Activated CD8-positive, alpha-beta memory T cell treated with anti-CD3 and anti-CD28 coated beads, Interleukin-2, amount 50 U/mL, for 4 hours (primary cell): ENCODE data around the gene EEF1AKMT4.

Experiments used
- DNase-seq: peaks from one replicate; pipeline ENCODE4 v3.0.0-alpha.2; 2020

The EEF1AKMT4 gene

DNA sequence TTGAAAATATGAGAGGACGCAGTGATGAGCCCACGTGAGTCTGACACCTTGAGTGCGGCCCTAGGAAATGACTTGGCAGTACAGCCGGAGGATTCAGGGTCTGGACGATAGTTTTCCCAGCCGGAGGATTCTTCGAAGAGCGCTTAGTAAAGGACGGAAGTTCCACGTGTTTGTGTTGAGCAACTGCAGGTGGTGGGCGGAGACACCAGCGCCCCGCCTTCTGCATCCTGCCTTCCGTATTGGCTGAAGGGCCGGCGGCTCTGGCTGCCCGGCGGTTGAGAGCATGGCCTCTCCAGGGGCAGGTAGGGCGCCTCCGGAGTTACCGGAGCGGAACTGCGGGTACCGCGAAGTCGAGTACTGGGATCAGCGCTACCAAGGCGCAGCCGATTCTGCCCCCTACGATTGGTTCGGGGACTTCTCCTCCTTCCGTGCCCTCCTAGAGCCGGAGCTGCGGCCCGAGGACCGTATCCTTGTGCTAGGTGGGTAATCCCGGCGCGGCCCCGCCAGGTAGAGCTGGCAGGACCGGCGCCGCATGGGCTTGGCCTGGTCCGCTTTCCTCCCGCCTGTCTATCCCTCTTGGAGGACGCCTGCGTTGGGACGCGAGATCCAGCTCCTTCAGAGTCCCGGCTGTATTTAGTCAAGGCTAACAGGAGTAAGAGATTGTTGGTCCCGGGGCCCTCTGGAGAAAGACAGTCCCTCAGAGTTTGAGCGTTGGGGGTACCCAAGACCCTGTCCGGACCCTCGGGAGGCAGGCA is at the start of gene EEF1AKMT4:
EEF1AKMT4 (plus strand) TSS at position 261 of the 755 bp plus-strand sequence; CDS start at position 284, 23 bp downstream.
- peak; percentile 95 for DNase-seq

DNA sequence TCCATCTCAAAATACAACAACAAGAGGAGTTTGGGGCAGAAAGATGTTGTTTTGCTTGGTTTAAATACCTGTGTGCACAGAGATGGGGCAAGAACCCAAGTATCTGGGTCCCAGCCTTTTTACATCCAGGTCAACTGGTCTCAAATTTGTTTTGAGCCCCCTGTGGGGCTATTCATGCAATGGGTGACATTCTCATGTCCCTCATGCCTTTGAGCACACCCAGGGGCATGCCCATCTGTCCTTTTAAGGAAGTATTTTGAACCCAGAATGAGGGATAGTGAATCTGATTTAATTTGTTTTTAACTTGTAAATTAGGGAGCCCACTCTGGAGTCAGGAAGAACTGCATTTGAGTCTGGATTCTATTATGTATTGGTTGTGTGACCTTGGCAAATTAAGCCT is 48.6 kb upstream of the EEF1AKMT4 start:
- DNase-seq, result no peak

DNA sequence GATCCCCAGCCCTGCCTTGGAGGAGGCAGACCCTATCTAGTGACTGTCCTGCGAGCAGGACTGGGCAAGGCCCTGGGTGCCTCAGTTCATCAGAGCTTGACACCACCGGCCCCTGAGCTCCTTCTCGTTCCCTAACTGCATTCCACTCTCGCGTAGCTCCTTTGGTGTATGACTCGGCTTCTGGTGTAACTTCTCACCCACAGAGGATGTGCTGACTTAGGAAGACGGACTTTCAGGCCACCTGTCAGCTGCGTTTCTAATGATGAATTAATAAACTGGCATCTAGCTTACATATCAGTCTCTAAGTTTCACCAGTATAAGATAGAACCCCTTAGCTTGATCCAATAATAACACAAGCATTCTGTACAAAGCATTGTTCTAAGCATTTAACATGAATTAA is 45.9 kb upstream of the EEF1AKMT4 start:
- DNase-seq, result no peak

DNA sequence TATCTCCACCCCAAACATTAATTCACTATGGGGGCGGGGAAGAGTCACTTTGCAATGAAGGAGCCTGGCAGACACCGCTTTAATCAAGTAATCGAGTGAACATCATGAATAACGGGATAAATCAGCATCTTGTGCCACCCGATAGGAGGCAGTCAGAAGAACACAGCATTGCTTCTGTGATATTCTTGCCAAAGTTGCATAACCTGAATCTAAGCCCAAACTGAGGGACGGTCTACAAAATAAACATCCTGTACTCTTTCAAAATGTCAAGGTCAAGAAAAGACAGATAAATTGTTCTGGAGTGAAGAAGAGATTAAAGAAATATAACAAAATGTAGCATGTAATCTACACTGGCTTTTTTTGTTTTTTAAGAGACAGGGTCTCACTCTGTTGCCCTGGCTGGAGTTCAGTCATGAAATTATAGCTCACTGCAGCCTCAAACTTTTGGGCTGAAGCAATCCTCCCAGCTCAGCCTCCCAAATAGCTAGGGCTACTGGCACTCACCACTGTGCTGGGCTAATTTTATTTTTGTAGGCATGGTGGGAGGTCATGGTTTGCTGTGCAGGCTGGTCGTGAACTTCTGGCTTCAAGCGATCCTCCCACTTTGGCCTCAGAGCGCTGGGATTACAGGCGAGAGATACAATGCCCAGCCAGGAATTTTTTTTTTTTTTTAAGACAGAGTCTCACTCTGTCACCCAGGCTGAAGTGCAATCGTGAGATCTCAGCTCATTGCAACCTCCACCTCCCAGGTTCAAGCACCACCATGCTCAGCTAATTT is 40.1 kb upstream of the EEF1AKMT4 start:
- DNase-seq, result no peak

DNA sequence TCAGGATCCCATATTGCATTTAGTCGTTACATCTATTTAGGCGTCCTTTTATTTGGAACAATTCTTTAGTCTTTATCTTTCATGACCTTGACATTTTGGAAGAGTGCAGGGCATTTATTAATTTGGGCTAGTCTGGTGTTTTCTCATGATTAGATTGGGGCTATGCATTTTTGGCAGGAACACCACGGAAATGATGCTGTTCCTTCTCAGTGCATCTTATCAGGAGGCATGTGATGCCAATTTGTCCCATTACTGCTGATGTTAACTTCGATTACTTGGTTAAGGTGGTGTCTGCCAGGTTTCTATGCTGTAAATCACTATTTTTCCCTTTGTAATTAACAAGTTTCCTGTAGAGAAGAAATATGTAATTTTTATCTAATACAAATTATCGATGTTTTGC is 38.2 kb upstream of the EEF1AKMT4 start:
- DNase-seq, result no peak

DNA sequence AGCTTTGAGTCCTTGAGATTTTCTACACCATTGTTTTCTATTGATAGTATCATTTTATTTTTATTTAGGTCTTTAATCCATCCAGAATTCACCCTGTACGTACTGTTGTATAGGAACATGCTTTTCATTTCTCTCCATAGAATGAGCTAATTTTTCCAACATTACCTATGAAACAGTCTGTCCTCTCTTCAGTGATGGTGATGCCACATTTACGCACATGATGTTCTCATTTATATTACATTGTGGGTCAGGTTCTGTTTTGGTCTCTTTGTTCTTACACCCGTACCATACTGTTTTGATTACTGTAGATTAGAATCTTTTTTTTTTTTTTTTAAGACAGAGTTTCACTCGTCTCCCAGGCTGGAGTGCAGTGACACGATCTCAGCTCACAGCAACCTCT is 37.8 kb upstream of the EEF1AKMT4 start:
- DNase-seq, result no peak

DNA sequence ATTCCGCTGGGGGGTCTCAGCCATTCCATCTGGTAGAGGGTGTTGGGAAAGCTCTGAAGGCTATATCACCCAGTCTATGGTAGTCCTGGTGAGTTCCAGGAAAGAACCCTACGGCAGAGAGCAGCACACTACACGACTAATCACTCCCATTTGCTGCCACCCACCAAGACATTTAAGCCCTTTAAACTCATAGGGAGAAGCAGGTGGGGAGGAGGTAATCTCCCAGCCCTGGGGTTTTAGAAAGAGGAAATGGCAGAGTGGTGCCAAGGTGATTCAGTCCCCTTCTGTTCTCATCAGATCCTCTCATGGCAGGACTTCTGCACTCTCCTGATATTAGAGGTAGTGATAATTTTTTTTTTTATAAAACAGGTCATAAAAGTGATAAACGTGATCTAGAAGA is 30.7 kb upstream of the EEF1AKMT4 start:
- DNase-seq, result no peak

DNA sequence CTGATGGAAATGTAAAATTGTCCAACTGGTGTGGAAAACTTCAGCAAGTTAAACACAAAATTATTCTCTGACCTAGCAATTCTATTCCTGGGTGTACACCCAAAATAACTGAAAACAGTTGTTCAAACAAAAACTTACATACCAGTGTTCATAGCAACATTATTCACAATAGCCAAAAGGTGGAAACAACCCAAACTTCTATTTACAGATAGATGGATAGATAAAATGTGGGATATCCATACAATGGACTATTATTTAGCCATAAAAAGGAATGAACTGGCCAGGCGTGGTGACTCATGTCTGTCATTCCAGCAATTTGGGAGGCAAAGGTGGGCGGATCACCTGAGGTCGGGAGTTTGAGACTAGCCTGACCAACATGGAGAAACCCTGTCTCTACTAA is 27.0 kb upstream of the EEF1AKMT4 start:
- no peak for DNase-seq

DNA sequence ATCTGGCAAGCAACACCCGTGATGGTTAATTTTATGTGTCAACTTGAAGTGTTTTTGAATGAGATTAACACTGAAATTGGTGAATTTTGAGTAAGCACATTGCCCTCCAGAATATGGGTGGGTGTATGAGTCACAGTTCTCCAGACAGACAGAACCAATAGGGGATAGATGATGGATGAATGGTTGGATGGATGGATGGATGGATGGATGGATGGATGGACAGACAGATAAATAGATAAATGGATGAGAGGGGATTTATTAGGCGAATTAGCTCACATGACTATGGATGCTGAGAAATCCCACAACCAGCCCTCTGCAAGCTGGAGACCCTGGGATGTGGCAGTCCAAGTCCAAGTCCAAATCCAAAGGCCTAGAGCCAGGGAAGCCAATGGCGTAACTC is 25.5 kb upstream of the EEF1AKMT4 start:
- no peak for DNase-seq

DNA sequence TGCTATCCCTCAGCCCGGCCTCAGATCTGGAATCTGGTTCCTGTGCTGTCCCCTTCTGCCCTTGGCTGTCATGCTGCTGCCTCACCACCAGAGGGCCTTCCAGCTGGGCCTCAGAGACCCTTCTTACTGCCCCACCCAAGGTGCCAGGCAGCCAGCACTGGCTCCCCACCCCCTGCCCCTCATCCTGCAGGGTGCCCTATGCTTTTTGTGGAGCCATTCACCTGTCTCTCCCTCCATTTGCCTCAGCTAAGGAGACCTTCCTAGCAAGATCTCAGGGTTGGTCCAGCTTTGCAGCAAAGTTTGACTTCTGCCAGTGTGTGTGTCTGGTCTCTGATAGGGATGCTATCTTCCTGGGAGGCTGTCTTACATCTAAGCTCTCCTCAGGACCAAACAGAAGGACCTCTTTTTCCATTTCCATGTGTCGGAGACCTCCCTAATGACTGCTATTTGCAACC is 22.0 kb upstream of the EEF1AKMT4 start:
- peak; percentile 62 for DNase-seq

DNA sequence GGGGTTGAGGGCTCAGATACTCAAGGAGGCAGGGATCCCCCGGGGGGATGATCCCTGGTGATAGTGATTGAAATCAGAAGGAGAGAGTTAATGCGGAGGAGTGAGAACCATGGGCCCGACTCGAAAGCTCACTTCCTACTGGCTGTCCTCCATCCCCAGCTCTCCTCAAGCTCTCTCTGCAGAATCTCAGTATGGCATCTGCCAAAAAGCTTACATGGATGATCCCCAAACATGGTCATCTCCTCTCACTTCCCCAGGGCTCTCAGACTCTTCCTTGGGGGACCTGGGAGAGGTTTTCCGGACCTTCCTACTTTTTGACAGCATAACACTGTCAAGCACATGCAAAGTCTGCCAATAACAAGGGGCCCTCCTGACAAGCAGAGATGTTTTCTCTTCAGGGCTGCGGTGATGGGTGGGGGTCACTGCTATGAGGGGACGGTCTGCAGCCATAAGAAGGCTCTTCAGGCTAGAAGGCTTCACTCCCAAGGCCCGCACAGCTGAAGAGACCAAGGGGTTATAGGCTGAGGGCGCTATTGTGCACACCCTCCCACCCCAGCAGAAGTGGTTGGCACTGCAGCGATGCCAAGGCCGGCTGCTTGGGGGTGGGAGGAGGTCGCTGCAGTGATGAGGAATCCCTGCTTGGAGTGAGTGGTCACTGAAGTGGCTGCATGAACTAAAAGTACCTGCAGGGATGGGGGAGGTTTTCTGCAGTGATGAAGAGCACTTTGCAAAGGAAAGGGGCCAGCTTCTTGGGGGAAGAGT is 20.9 kb upstream of the EEF1AKMT4 start:
- DNase-seq, result no peak

DNA sequence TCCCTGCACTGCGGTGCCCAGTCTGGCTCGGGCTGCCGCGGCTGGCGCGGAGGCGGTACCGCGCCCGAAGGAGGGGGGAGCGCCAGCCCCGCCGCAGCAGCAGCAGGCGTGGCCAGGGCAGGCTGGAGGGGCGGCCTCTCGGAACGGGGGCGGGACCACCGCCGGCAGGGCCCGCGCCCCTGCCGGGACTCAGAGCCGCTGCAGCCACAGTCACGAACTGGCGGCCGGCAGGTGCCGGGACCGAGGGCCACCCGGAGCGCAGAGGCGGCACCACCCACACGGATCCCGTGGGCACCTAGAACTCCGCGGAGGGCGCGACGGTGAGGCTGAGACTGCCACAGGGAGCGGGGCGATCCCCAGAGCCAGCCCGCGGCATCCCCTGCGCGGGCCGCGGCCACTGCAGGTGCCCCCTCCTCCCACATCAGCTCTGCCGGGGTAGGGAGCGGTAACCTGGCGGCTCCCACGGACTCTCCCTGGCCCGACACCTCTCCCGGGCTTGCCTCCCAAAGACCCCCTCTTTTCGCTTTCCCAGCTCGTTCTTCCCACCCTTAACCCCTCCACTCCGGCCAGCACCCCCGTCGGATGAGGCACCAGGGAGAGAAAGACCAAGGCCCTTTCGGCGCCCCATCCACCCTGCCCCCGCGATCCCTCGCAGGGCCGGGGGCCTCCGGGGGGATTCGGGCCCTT is 19.9 kb upstream of the EEF1AKMT4 start, which contains the start of gene VWA5B2:
VWA5B2 (plus strand) TSS at position 192 of the 687 bp plus-strand sequence. CDS start 944 bp downstream, outside the sequence.
- peak; percentile 79 for DNase-seq

DNA sequence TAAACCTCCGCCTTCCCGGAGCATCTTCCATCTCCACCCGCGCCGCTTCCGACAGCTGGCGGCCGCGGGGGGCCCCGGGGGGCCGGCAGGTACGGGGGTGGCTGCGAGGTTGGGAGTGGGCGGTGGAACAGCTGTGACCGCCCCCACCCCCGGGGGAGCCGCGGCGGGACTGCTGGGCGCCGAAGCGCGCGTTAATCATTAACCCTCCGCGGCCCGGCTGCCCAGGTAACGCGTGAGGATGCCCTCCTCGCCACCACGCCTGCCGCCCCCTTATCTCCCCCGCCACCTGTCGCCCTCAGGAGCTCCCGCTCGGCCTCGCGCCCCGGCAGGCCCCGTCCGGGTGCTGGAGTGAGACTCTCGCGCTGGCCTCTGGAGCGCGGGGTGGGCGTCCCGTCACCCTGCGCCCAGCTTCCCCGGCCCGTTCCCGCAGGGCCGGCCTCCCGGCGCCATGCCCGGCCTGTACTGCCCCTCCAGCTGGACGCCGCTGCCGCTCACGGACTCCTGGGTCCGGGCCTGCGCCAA is 19.3 kb upstream of the EEF1AKMT4 start:
- DNase-seq, result peak; percentile 31

DNA sequence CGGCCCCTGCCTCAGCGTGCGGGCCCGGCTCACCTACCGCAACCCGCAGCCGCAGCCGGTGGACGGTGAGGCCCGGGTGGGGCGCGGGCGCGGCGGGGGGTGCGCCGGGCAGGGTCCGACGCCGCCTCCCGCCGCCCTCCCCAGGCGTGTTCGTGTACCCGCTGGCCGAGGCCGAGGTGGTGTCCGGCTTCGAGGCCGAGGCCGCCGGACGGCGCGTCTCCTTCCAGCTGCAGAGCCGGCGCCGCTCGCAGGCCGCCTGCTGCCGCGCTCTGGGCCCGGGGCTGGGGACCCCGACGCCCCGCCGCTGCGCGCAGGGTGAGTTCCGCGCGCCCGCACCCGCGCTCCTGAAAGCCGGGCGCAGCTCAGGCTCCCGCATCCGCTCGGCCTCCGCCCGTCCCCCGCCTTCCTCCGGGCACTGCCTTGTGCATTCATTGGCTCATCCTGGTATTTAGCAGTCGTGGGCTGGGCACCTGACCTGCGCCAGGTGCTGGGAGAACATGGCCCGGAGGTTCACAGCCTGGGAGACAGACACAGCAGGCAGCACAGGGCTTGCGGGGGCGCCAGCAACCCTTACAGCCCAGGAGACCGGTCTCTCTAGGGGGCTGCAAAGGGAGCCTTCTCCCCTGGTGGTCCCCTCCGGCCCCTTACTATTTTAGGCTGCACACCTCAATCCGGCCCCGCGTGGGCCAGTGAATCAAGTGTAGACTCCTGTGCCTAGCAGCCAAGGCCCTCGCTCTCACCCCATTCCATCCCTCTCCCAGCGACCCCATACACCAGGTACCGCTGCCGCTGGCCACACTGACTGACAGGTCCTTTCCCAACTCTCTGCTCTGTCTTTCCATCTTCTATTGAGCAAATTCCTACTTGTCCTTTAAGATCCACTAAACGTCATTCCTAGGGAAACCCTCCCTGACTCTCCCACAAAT is 18.6 kb upstream of the EEF1AKMT4 start:
- DNase-seq, result no peak

DNA sequence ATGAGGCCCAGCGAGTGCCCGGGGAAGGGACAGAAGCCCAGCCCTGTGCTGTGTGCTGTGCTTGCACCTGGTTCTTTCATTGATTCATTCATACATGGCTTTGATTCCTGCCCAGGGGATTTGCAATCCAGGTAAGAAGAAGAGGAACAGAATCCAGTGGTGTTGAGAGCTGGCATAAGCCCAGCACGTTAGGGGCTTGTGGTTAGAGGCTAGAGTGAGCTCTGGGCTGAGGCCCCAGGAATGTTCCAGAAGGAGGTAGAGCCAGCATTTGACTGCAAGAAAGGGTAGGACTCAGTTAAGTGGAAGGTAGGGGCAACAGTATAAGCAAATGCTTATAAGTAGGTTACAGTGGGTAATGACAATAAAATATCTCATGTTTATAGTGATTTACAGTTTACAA is 17.8 kb upstream of the EEF1AKMT4 start:
- DNase-seq, result no peak

DNA sequence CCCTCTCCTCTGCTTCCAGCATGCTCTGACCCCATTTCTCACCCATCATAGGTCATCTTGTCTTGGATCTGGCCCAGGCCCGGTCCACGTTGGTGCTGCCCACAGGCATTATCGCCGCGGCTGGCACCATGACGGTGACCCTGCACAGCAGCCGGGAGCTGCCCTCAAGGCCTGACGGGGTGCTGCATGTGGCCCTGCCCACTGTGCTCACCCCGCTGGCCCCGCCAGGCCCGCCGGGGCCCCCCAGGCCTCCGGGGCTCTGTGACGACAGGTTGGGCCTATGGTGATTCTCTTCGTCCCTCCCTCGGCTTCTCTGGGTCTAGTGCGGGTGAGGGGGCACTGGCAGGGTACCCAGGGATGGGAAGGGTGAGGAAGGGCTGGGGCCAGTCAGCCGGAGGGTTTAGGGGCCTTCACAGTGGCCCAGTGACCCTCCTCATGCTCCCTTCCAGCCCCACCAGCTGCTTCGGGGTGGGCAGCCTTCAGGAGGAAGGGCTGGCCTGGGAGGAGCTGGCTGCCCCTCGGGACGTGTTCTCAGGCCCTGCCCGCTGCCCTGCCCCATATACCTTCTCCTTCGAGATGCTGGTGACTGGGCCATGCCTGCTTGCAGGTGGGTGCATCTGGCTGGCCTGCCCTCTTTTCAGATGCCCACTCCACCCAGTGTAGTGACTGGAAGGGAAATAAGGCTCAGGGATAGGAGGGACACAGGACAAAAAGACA is 16.2 kb upstream of the EEF1AKMT4 start:
- DNase-seq, result no peak

DNA sequence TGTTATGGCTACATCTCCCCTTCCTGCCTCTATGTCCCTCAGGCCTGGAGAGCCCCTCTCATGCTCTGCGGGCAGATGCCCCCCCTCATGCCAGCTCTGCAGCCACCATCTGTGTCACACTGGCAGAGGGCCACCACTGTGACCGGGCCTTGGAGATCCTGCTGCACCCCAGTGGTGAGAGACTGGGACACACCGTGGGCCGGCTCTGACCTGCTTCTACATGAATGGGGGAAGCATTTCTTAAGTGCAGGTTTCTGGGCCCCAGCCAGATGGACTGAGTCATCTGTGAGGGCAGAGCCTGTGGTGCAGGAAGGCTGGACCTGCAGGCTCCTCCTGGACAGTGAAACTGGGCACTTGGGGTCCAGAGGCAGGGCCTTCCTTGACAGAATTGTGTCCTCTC is 15.2 kb upstream of the EEF1AKMT4 start:
- DNase-seq, result no peak

DNA sequence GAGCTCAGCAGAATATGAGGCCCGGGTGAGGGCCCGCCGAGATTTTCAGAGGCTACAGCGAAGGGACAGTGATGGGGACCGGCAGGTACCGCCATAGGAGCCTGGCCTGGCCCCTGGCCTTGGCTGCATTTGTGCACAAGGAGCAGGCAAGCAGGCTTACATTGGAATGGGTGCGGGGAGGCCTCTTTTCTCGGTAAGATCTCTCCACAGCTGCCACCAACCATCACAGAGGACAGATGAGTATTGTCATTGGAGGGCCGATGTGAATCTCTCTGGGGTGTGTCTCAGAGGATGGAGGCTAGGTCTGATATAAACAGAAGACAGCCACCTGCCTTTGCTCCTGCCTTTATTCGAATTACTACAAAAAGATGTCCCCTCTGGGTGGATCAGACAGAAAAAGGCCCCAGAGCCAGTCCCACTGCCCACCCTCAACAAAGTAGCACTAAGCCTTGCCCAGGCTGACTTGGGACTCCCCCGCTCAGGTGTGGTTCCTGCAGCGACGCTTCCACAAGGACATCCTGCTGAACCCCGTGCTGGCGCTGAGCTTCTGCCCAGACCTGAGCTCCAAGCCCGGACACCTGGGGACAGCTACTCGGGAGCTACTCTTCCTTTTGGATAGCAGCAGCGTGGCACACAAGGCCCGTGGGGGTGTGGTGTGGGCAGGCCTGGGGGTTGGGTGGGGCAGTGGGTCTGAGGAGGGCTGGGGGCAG is 14.6 kb upstream of the EEF1AKMT4 start:
- DNase-seq, result no peak

DNA sequence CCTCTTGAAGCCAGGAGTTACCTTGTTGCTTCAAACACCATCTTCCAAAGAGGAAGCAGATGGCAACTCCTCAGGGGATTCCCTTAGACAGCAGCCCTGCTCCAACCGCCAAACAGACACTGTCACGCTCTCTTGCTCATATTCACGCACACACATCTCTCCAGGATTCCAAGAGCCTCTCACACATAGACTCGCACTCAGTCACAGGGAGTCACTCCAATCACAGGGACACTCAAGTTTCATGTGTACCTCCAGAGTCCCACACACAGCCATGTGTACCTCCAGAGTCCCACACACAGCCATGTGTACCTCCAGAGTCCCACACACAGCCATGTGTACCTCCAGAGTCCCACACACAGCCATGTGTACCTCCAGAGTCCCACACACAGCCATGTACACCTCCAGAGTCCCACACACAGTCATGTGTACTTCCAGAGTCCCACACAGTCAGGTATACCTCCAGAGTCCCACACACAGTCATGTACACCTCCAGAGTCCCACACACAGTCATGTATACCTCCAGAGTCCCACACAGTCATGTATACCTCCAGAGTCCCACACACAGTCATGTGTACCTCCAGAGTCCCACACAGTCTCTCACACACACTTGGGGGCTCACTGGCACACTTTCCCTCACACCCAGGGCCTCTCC is 14.0 kb upstream of the EEF1AKMT4 start:
- no peak for DNase-seq
